Endodermal cell (in vitro differentiated cells): ENCODE data around the gene BPIFB6. TPM values are rescaled to one million over a fixed set of nuclear protein-coding genes. Genes with fewer than 3 reads are reported as not detected.

ENCODE experiments used
- DNase-seq: peaks from one replicate; pipeline ENCODE4 v3.0.0-alpha.2; 2017
- H3K27ac ChIP-seq: 2 replicates; pipeline ENCODE4 v1.5.1; 2013; ENCODE audit warnings: mild to moderate bottlenecking, low read depth, low read length, moderate library complexity
- H3K27me3 ChIP-seq: 2 replicates; pipeline ENCODE4 v1.6.1; 2013; ENCODE audit warnings: mild to moderate bottlenecking, low read length, moderate library complexity; ENCODE audit not compliant: insufficient read depth, control insufficient read depth, poor library complexity, severe bottlenecking
- H3K36me3 ChIP-seq: 2 replicates; pipeline ENCODE4 v1.7.0; 2013; ENCODE audit warnings: mild to moderate bottlenecking, low read length, moderate library complexity; ENCODE audit not compliant: control insufficient read depth, insufficient read depth
- H3K4me1 ChIP-seq: one replicate; pipeline ENCODE4 v1.7.0; 2013; ENCODE audit warnings: low read length; ENCODE audit not compliant: control insufficient read depth, insufficient read depth
- H3K4me3 ChIP-seq: 2 replicates; pipeline ENCODE4 v1.5.1; 2013; ENCODE audit warnings: mild to moderate bottlenecking, low read length, moderate library complexity
- H3K9ac ChIP-seq: 2 replicates; pipeline ENCODE4 v1.6.1; 2013; ENCODE audit warnings: mild to moderate bottlenecking, low read length, moderate library complexity; ENCODE audit not compliant: poor library complexity, severe bottlenecking; ENCODE audit errors: extremely low read depth
- H3K9me3 ChIP-seq: 2 replicates; pipeline ENCODE4 v1.6.1; 2013; ENCODE audit warnings: mild to moderate bottlenecking, low read length, moderate library complexity; ENCODE audit not compliant: control insufficient read depth
- H3K27ac Mint-ChIP-seq: 2 replicates; pipeline ENCODE4 v1.8.0; 2020; ENCODE audit warnings: mixed read lengths
- H3K27me3 Mint-ChIP-seq: 2 replicates; pipeline ENCODE4 v1.8.0; 2021; ENCODE audit warnings: mild to moderate bottlenecking, mixed read lengths; ENCODE audit not compliant: insufficient read depth
- H3K36me3 Mint-ChIP-seq: 2 replicates; pipeline ENCODE4 v1.8.0; 2020; ENCODE audit warnings: low read depth, mixed read lengths
- H3K4me1 Mint-ChIP-seq: 2 replicates; pipeline ENCODE4 v1.8.0; 2020; ENCODE audit warnings: mixed read lengths
- H3K4me3 Mint-ChIP-seq: 2 replicates; pipeline ENCODE4 v1.8.0; 2020; ENCODE audit warnings: mild to moderate bottlenecking, moderate library complexity, mixed read lengths
- H3K9me3 Mint-ChIP-seq: 2 replicates; pipeline ENCODE4 v1.8.0; 2020; ENCODE audit warnings: mild to moderate bottlenecking, mixed read lengths
- WGBS, 2 experiments: methylation state at CpG; one replicate each; pipeline versions ENCODE4 v1.1.5 to v1.1.7; 2013; ENCODE audit warnings: missing lambda C conversion rate in 2 of 2, mixed read lengths in 1 of 2; ENCODE audit not compliant: insufficient coverage in 1 of 2, insufficient read length in 1 of 2; 5-methylcytosine and 5-hydroxymethylcytosine counted together
- total RNA-seq, 2 donors: library from RNA; stranded (reverse); fragmentation: NEBNext Ultra II Directional in 1 of 2; extraction: Animal tissue kit (Norgen Biotek cat#: 25700) in 1 of 2; gene quantifications; 2 replicates in 1 of 2; 3 replicates in 1 of 2; pipeline ENCODE4 v1.2.1, GENCODE V29; 2021
- TF ChIP-seq, protein P1 (sequence below): fragments of 200-600 bp; sonication (generic); conservative IDR thresholded peaks from 2 replicates; pipeline ENCODE4 v1.5.0; 2021; ENCODE audit warnings: antibody characterized with exemption, mild to moderate bottlenecking

BPIFB6 gene
- total RNA-seq, 2 donors from 2014 or later: not detected

DNA sequence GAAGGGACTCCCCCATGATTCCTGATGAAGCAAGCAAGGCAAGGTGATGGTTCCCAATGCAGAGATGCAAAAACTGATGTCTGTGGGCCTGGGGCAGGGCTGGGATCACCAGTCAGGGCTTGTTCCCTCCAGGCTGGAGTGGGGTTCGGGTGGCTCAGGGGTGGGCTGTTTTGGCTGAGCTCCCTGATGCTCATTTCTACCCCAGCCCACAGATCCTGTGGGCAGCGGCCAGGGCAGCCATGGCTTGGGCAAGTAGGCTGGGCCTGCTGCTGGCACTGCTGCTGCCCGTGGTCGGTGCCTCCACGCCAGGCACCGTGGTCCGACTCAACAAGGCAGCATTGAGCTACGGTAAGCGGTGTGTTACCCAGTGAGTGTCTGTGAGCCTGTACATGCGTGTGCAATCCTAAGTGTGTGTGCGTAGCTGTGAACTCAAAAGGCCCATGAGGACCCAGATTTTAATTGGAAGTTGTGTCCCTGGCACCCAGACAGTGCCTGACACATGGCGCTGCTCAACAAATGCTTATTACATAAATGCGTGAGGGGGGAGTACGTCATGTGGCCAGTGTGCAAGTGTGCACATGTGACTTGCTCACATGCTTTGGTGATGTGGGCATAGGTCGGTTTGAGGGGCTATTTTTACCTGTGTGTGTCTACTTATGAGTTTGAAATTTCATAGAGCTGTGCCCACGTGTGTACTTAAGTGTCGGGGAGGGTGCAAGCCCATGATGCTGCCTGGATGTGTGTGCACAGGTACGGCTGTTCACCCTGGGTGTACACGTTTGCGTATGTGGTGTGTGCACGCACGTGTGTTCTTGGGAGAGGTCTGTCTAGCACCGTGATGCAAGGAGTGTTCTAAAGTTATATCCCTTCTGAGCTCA, 22.9 kb upstream of the BPIFB6 start:
- H3K9me3 Mint-ChIP-seq: peaks cover 3% of the 10 kb centered on the region
- DNase-seq: no peak
- Histone ChIP-seq H3K27ac (no peak overlapping the region), H3K4me3 (no peak overlapping the region), H3K4me1 (peaks cover 2% of the 10 kb centered on the region), H3K9ac (no peak overlapping the region), H3K9me3 (peaks cover 5% of the 10 kb centered on the region), H3K27me3 (no peaks in the 10 kb centered on the region), H3K36me3 (no peaks in the 10 kb centered on the region)
- no peaks in the 10 kb centered on the region for H3K27me3 Mint-ChIP-seq
- TF ChIP-seq, protein P1, sequence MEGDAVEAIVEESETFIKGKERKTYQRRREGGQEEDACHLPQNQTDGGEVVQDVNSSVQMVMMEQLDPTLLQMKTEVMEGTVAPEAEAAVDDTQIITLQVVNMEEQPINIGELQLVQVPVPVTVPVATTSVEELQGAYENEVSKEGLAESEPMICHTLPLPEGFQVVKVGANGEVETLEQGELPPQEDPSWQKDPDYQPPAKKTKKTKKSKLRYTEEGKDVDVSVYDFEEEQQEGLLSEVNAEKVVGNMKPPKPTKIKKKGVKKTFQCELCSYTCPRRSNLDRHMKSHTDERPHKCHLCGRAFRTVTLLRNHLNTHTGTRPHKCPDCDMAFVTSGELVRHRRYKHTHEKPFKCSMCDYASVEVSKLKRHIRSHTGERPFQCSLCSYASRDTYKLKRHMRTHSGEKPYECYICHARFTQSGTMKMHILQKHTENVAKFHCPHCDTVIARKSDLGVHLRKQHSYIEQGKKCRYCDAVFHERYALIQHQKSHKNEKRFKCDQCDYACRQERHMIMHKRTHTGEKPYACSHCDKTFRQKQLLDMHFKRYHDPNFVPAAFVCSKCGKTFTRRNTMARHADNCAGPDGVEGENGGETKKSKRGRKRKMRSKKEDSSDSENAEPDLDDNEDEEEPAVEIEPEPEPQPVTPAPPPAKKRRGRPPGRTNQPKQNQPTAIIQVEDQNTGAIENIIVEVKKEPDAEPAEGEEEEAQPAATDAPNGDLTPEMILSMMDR: no peak
- WGBS, 2 experiments: 88 to 93% methylated on average over 21 to 23 of the region's 23 CpGs
- H3K4me1 Mint-ChIP-seq: peaks cover 4% of the 10 kb centered on the region
- H3K27ac Mint-ChIP-seq: no peak overlapping the region
- H3K4me3 Mint-ChIP-seq: no peak overlapping the region
- no peaks in the 10 kb centered on the region for H3K36me3 Mint-ChIP-seq

DNA sequence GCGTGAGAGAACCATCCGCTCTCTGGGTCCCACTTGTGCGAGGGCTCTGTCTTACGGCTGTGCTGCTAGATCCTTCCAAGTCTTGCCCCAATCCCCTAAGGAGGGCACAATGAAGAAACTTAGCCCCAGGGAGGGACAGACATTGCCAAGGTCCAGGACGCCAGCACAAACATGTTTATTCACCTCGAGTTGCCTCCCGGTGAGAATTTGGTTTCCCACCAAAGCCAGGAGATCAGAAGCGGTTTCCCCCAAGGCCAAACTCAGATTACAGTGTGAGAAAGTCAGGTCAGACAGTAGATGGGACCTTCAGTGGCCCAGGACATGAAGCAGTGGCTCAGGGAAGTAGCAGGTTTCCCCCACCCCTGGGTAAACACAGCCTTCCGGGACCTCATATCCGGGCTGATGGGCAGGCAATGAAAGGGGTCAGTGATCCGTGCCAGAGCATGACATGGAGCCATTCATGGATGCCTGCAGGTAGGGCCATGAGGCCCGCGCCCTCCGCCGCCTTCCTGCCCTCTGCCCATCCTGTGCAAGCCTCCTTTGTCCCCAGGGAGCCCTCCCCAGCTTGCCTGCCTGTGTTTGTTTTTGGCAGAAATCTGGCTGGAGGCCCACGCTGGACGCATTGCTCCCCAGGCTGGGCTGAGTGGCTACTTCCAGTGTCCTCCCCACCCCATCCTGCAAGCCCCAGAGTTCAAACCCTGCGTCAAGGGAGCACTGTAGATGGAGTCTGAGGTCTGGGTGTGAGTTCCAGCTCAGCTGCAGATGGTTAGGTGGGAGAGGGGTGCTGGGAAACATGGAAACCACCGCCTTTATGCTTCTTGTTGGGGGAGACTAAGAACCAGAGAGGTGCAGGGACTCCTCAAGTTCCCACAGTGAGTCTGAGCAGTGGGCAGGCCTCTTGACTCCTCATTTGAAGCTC, 22.0 kb upstream of the BPIFB6 start:
- H3K27me3 ChIP-seq: no peaks in the 10 kb centered on the region
- 81 to 89% methylated on average over 14 to 19 of the region's 19 CpGs for WGBS, 2 experiments
- H3K36me3 Mint-ChIP-seq: no peaks in the 10 kb centered on the region
- no peak overlapping the region for H3K4me3 Mint-ChIP-seq
- peaks cover 10% of the 10 kb centered on the region for H3K4me1 Mint-ChIP-seq
- peaks cover 2% of the 10 kb centered on the region for H3K4me1 ChIP-seq
- DNase-seq: no peak
- TF ChIP-seq, protein P1: no peak
- no peak overlapping the region for H3K27ac Mint-ChIP-seq
- no peaks in the 10 kb centered on the region for H3K27me3 Mint-ChIP-seq
- H3K4me3 ChIP-seq: no peak overlapping the region
- H3K9ac ChIP-seq: no peak overlapping the region
- H3K9me3 Mint-ChIP-seq: peaks cover 3% of the 10 kb centered on the region
- H3K36me3 ChIP-seq: no peaks in the 10 kb centered on the region
- H3K27ac ChIP-seq: no peak overlapping the region
- H3K9me3 ChIP-seq: peaks cover 5% of the 10 kb centered on the region

DNA sequence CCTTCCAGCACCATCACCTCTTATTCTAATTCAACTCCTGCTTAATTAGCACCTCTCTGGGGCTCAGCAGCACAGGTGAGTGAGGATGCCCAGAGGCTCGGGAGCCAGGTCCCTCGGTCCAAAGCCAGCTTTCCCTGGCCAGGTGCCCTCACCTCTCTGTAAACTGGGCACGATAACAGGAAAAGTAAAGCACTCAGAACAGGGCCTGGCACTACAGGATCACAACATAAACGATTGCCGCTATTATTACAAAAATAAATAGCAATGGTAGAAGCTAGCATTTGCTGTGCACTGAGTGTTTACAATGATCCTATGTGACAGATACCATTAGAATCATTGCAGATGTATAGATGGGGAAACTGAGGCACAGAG, 21.3 kb upstream of the BPIFB6 start:
- peaks cover 3% of the 10 kb centered on the region for H3K9me3 Mint-ChIP-seq
- no peak overlapping the region for H3K27ac Mint-ChIP-seq
- Histone ChIP-seq H3K9ac (no peak overlapping the region), H3K27ac (no peak overlapping the region), H3K9me3 (peaks cover 4% of the 10 kb centered on the region), H3K27me3 (no peaks in the 10 kb centered on the region), H3K4me3 (no peak overlapping the region), H3K36me3 (no peaks in the 10 kb centered on the region), H3K4me1 (peaks cover 2% of the 10 kb centered on the region)
- 90 to 93% methylated on average over 5 of the region's 5 CpGs for WGBS, 2 experiments
- peaks cover 6% of the 10 kb centered on the region for H3K27me3 Mint-ChIP-seq
- DNase-seq: no peak
- peaks cover 16% of the 10 kb centered on the region for H3K4me1 Mint-ChIP-seq
- H3K36me3 Mint-ChIP-seq: no peaks in the 10 kb centered on the region
- no peak overlapping the region for H3K4me3 Mint-ChIP-seq
- TF ChIP-seq, protein P1: no peak
